Gastroesophageal sphincter (tissue), 4 donors: ENCODE measurements around the gene KPNA3. TPM values are rescaled to one million over a fixed set of nuclear protein-coding genes. Genes with fewer than 3 reads are reported as not detected.
A peak's percentile ranks its signal among the peaks of the same experiment; 100 is the strongest.

Source experiments
- ATAC-seq: fragments of 150-250 bp; one replicate; pipeline ENCODE4 v1.9.1; 2016; ENCODE audit warnings: mild to moderate bottlenecking, moderate library complexity
- H3K27ac ChIP-seq, 4 donors: fragments of 200-600 bp; sonication (generic) in 3 of 4; 1 replicate in 3 of 4; 2 replicates in 1 of 4; pipeline ENCODE4 v1.5.1; 2016 to 2019
- H3K27me3 ChIP-seq: fragments of 200-600 bp; sonication (generic); one replicate; pipeline ENCODE4 v1.5.1; 2019
- H3K36me3 ChIP-seq, 2 donors: fragments of 200-600 bp; sonication (generic); one replicate each; pipeline ENCODE4 v1.5.1; 2019; ENCODE audit warnings: control low read depth in 1 of 2
- H3K4me1 ChIP-seq, 3 donors: fragments of 200-600 bp; sonication (generic); 1 replicate in 2 of 3; 2 replicates in 1 of 3; pipeline ENCODE4 v1.5.1; 2016 to 2019; ENCODE audit warnings: control low read depth in 2 of 3
- H3K4me3 ChIP-seq, 2 donors: fragments of 200-600 bp; sonication (generic); one replicate each; pipeline ENCODE4 v1.5.1; 2019; ENCODE audit warnings: mild to moderate bottlenecking in 1 of 2, moderate library complexity in 1 of 2
- H3K9me3 ChIP-seq, 3 donors: fragments of 200-600 bp; sonication (generic); one replicate each; pipeline ENCODE4 v1.5.1; 2017 to 2019; ENCODE audit warnings: control low read depth in 2 of 3
- CTCF ChIP-seq, 4 experiments: fragments of 200-600 bp in 2 of 4; fragments of 450-650 bp in 2 of 4; sonication (generic) in 1 of 4; IDR thresholded peaks; one replicate each; pipeline ENCODE4 v1.5.1; 2017 to 2019; ENCODE audit warnings: antibody characterized with exemption in 4 of 4, mild to moderate bottlenecking in 2 of 4, moderate library complexity in 2 of 4
- EP300 ChIP-seq: sonication (generic); formaldehyde crosslinking; IDR thresholded peaks from one replicate; pipeline ENCODE4 v1.6.1; 2017; ENCODE audit warnings: antibody characterized with exemption, mild to moderate bottlenecking
- POLR2A ChIP-seq, 2 donors: fragments of 450-650 bp; IDR thresholded peaks; one replicate each; pipeline ENCODE4 v1.6.1; 2017; ENCODE audit warnings: antibody characterized with exemption in 2 of 2, mild to moderate bottlenecking in 2 of 2, moderate library complexity in 1 of 2
- POLR2AphosphoS5 ChIP-seq: sonication (generic); formaldehyde crosslinking; IDR thresholded peaks from one replicate; pipeline ENCODE4 v1.6.1; 2017; ENCODE audit warnings: antibody characterized with exemption
- WGBS, 2 donors: methylation state at CpG; one replicate each; pipeline ENCODE4 v1.1.5; 2018; ENCODE audit warnings: low coverage in 1 of 2; 5-methylcytosine and 5-hydroxymethylcytosine counted together
- total RNA-seq, 4 donors: library from RNA; depleted of rRNA; stranded (reverse); fragments of >200 nt; gene quantifications; one replicate each; pipeline ENCODE4 v1.1.0, GENCODE V29; 2016

KPNA3 gene
- total RNA-seq, 4 donors from 2014 or later: 41.2 to 67.5 (median 55.8) TPM

GRCh38 chr13:49676581-49677298 is 115.7 kb downstream of the KPNA3 start:
- TF ChIP-seq POLR2A (IDR thresholded peaks at IDR 0.05) (no peak), CTCF (IDR thresholded peaks at IDR 0.05) (no peak), EP300 (no peak), POLR2AphosphoS5 (no peak)
- 85 to 100% methylated on average over 5 to 6 of the region's 6 CpGs for WGBS, 2 donors
- no peaks in the 10 kb centered on the region for H3K27me3 ChIP-seq
- H3K4me1 ChIP-seq: no peaks in the 10 kb centered on the region
- no peak overlapping the region for H3K27ac ChIP-seq
- no peak overlapping the region for H3K4me3 ChIP-seq
- no peaks in the 10 kb centered on the region for H3K9me3 ChIP-seq
- H3K36me3 ChIP-seq: peaks cover 0 to 18% of the 10 kb centered on the region in 2 donors
- no peak for ATAC-seq

- Histone ChIP-seq H3K9me3 (no peaks in the 10 kb centered on the region), H3K4me3 (no peak overlapping the region), H3K27ac (no peak overlapping the region), H3K36me3 (peaks cover 0 to 25% of the 10 kb centered on the region in 2 donors), H3K27me3 (no peaks in the 10 kb centered on the region), H3K4me1 (no peaks in the 10 kb centered on the region)
- 78 to 93% methylated on average over 2 to 5 of the region's 5 CpGs for WGBS, 2 donors
- no peak for ATAC-seq
- TF ChIP-seq POLR2A (IDR thresholded peaks at IDR 0.05): no peak
- no peak for TF ChIP-seq POLR2AphosphoS5
- no peak for TF ChIP-seq EP300
- no peak for TF ChIP-seq CTCF (IDR thresholded peaks at IDR 0.05)
These were observed 121.7 kb downstream of the KPNA3 start for GRCh38 chr13:49670828-49671227.

GRCh38 chr13:49669735-49670309 is 122.7 kb downstream of the KPNA3 start:
- Histone ChIP-seq H3K4me3 (no peak overlapping the region), H3K4me1 (no peaks in the 10 kb centered on the region), H3K36me3 (peaks cover 0 to 28% of the 10 kb centered on the region in 2 donors), H3K27me3 (no peaks in the 10 kb centered on the region), H3K27ac (no peak overlapping the region), H3K9me3 (no peaks in the 10 kb centered on the region)
- WGBS, 2 donors: 40 to 46% methylated on average over 4 to 5 of the region's 5 CpGs
- ATAC-seq: peak; percentile 87
- TF ChIP-seq POLR2AphosphoS5 (no peak), CTCF (IDR thresholded peaks at IDR 0.05) (peak; percentile 41 to 86 (median 64)), EP300 (no peak), POLR2A (IDR thresholded peaks at IDR 0.05) (no peak)

GRCh38 chr13:49667773-49668172 is 124.7 kb downstream of the KPNA3 start:
- TF ChIP-seq POLR2AphosphoS5 (no peak), EP300 (no peak), POLR2A (IDR thresholded peaks at IDR 0.05) (no peak), CTCF (IDR thresholded peaks at IDR 0.05) (no peak)
- Histone ChIP-seq H3K27me3 (no peaks in the 10 kb centered on the region), H3K36me3 (peaks cover 0 to 34% of the 10 kb centered on the region in 2 donors), H3K27ac (no peak overlapping the region), H3K9me3 (no peaks in the 10 kb centered on the region), H3K4me3 (no peak overlapping the region), H3K4me1 (no peaks in the 10 kb centered on the region)
- no peak for ATAC-seq
- 29% methylated on average over 1 of the region's 2 CpGs; no CpG with 5 or more reads in 1 of the 2 donors for WGBS, 2 donors

GRCh38 chr13:49664606-49665005 is 127.9 kb downstream of the KPNA3 start:
- no peak overlapping the region for H3K4me3 ChIP-seq
- TF ChIP-seq POLR2AphosphoS5: no peak
- TF ChIP-seq POLR2A (IDR thresholded peaks at IDR 0.05): no peak
- no peak for TF ChIP-seq CTCF (IDR thresholded peaks at IDR 0.05)
- TF ChIP-seq EP300: no peak
- ATAC-seq: no peak
- no peak overlapping the region for H3K27ac ChIP-seq
- WGBS, 2 donors: 70 to 83% methylated on average over 2 to 4 of the region's 4 CpGs
- no peaks in the 10 kb centered on the region for H3K9me3 ChIP-seq
- no peaks in the 10 kb centered on the region for H3K27me3 ChIP-seq
- H3K36me3 ChIP-seq: peaks cover 0 to 64% of the 10 kb centered on the region in 2 donors
- H3K4me1 ChIP-seq: no peaks in the 10 kb centered on the region
